Right ventricle myocardium superior (tissue), 1 donor: ENCODE results near the gene SND1. TPM values are rescaled to one million over a fixed set of nuclear protein-coding genes. Genes with fewer than 3 reads are reported as not detected.

Source experiments
- ATAC-seq: fragments of 200-7000 bp; cut with Tn5 transposase; one replicate; pipeline ENCODE4 v1.9.1; 2020; ENCODE audit warnings: mild to moderate bottlenecking; ENCODE audit not compliant: poor library complexity
- DNase-seq: peaks from one replicate; pipeline ENCODE4 v3.0.0-alpha.2; 2020
- intact Hi-C: fragments of 100-400 bp; cut with DNase I; formaldehyde crosslinking; loops from one replicate; pipeline ENCODE4 v1.11.2; 2022
- total RNA-seq: library from RNA; stranded (reverse); fragmentation: NEBNext Ultra II Directional; extraction: Animal tissue kit (Norgen Biotek cat#: 25700); gene quantifications from one replicate; pipeline ENCODE4 v1.2.1, GENCODE V29; 2021
- donor health status: DM: no; HTN: yes; CAD: no; lungs with severe emphysema.

Gene SND1
- total RNA-seq, 1 donor from 2014 or later, result 81.9 TPM

GRCh38 chr7:127887631-127888030 is 235.6 kb downstream of the SND1 start:
- intact Hi-C loops, result no loop called here
- DNase-seq (no peak), ATAC-seq (no peak)

DNA sequence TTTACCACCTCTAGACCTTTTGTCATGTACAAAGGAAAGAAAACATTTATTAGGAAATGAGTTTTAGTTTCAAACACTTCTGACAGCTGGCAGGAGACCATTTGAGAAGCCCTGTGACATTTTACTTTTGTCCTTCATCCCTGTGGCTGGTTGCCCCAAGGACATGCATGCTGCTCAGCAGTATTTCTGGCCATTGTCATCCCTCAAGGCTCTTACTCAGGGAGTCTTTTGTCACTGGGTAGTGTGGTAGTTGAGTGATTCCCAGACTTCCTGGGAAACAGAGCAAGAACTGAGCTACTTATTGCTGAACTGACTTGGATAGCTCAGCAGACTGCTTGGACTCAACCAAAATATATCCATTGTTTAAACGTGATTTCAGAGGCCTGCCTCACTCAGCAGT is 236.4 kb downstream of the SND1 start:
- ATAC-seq (no peak), DNase-seq (no peak)
- intact Hi-C loops, result no loop called here

GRCh38 chr7:127888825-127889224 is 236.8 kb downstream of the SND1 start:
- no peak for DNase-seq
- intact Hi-C loops, result no loop called here
- ATAC-seq, result no peak

DNA sequence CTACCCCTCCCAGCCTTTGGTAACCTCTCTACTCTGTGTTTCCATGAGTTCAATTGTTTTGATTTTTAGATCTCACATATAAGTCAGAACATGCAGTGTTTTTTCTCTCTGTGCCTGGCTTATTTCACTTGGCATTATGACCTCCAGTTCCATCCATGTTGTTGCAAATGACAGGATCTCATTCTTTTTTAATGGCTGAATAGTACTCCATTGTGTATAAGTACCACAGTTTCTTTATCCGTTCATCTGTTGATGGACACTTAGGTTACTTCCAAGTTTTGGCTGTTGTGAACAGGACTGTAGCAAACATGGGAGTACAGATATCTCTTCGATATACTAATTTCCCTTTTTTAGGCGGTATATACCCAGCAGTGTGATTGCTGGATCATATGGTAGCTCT is 237.7 kb downstream of the SND1 start:
- DNase-seq (no peak), ATAC-seq (no peak)
- intact Hi-C loops, result no loop called here

- intact Hi-C loops, result no loop called here
- DNase-seq (no peak), ATAC-seq (no peak)
These were observed 238.7 kb downstream of the SND1 start for GRCh38 chr7:127890726-127891125.

GRCh38 chr7:127891144-127891543 is 239.2 kb downstream of the SND1 start:
- no peak for DNase-seq
- no peak for ATAC-seq
- intact Hi-C loops, result no loop called here

DNA sequence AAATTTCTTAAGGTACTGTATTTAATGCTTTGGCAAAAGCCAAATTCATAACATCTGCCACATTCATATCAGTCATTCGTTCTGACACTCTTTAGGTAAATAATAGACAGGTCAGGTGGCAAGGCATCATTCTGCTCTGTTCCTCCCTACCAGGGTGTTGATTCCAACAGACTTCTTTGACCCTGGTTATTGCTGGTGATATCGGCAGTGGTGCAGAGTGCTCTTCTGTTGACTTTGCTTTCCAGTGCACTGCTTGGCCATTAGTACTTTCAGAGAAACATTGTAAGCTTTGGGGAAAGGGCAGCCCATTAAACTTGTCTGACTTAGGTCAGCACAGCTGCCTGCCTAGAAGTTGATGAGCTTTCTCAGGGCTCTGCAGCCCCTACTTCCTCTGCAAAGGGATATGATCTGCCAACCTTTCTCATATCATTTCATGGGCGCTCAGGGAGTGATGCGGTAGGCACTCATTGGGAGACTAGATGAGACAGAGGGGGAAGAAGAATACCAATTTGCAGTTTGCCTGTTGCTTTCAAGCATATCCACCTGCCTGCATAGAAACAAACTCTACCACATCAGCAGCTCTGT is 240.0 kb downstream of the SND1 start:
- DNase-seq (no peak), ATAC-seq (no peak)
- intact Hi-C loops, result no loop called here

DNA sequence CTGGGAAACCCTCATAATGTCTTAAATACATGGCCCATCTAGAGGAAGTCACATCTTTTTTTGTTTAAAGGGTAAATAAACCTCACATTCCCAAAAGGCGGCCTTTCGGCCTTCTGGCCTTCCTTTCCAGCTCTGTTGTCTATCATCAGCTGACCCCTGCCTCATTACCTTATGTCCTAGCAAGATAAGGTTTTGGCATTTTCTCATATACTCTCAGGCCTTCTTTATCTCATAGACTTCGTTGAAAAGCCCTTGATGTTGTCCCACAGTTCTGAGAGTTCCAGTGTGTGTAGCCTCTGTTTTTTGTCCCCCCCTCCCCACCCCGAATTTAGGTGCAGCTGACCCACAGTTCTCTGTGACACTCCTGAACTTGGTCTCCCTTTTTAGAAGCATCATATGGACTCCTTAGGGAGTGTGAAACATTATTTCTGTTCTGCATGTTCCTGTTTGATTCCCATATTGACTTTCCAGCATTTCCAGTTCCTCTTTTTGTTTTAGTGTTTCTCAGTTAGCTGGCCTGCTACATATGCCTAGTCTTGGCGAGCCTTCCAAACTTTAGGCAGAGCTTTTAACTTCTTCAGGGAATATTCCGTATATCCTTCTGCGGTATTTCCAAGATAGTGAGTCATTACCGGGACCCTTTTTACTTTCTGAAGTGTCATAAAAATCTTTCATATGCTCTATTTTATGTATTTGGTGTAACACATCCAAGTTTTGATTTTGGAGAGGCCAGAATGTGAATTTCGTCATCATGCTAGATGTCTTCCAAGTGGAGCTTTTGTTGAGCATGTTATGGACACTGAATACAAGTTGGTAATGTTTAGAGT is 240.7 kb downstream of the SND1 start:
- ATAC-seq, result no peak
- no peak for DNase-seq
- intact Hi-C loops, result no loop called here

DNA sequence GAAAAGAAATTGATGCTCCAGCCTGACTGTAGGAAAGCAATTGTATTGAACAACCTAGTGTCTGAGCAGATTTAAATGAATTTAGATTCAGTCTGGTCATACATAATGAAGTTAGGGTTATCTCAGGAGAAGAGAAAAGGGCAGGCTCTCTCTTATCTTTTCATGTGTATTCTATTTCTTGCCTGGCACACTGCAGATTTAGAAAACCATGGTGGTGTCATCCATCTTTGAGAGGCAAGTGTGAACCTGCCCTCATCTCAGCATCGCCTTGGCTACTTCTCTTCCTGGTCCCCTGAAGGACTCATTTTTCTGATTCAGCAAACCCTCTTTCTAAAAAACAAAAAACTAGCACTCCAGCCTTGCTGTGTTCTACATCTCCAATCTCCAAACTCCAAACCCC is 241.6 kb downstream of the SND1 start:
- DNase-seq (no peak), ATAC-seq (no peak)
- intact Hi-C loops, result no loop called here

DNA sequence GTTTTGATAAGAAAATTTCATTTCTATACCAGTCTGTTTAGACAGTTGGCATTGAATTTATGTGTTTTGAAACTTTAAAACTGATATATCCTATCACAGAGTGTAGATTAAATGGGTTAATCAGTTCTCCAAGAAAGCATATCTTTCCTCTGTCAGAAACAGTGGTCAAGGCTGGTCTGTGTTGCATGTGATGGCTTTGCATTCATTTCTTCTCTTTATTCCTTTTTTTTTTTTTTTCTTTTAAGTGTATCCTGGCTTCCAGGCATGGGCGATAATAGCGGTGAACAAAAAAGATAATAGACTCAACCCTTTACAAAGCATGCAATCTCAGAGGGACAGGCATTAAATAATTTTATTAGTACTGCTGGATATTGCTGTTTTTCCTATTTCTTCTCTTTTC is 242.6 kb downstream of the SND1 start:
- DNase-seq, result no peak
- ATAC-seq, result no peak
- intact Hi-C loops, result no loop called here

- no peak for DNase-seq
- ATAC-seq, result no peak
- intact Hi-C loops, result no loop called here
These were observed 243.4 kb downstream of the SND1 start for GRCh38 chr7:127895360-127895759.

GRCh38 chr7:127895814-127896280 is 243.9 kb downstream of the SND1 start:
- intact Hi-C loops, result no loop called here
- no peak for DNase-seq
- no peak for ATAC-seq

GRCh38 chr7:127896659-127897058 is 244.7 kb downstream of the SND1 start:
- intact Hi-C loops, result no loop called here
- no peak for DNase-seq

GRCh38 chr7:127897704-127898454 is 245.9 kb downstream of the SND1 start:
- DNase-seq (no peak), ATAC-seq (no peak)
- intact Hi-C loops, result no loop called here

More at GRCh38 chr7:127896659-127897058, 244.7 kb downstream of the SND1 start:
- ATAC-seq, result no peak

- no peak for ATAC-seq
- intact Hi-C loops, result no loop called here
- DNase-seq, result no peak
These were observed 247.4 kb downstream of the SND1 start for GRCh38 chr7:127899411-127899810.

DNA sequence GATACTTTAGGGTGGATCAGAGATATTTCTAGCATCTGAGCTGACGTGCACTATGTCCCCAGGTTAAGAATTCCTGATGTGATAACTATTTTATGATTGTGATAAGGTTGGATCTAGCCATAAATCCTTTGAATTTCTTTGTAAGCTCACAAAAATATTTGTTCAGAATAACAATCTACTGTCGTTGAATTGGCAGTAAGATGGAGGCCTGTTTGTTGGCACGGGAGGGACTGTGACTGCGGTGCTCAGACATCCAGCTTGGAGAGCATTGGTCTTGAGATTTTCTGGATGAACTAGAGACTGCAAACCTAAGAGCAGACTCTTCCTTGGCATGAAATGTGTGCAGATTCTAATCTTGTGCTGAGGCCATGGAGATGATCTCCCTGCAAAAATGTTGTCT is 248.1 kb downstream of the SND1 start:
- intact Hi-C loops, result no loop called here
- DNase-seq (no peak), ATAC-seq (no peak)

- ATAC-seq, result no peak
- DNase-seq, result no peak
- intact Hi-C loops, result no loop called here
These were observed 249.0 kb downstream of the SND1 start for GRCh38 chr7:127900732-127901685.

DNA sequence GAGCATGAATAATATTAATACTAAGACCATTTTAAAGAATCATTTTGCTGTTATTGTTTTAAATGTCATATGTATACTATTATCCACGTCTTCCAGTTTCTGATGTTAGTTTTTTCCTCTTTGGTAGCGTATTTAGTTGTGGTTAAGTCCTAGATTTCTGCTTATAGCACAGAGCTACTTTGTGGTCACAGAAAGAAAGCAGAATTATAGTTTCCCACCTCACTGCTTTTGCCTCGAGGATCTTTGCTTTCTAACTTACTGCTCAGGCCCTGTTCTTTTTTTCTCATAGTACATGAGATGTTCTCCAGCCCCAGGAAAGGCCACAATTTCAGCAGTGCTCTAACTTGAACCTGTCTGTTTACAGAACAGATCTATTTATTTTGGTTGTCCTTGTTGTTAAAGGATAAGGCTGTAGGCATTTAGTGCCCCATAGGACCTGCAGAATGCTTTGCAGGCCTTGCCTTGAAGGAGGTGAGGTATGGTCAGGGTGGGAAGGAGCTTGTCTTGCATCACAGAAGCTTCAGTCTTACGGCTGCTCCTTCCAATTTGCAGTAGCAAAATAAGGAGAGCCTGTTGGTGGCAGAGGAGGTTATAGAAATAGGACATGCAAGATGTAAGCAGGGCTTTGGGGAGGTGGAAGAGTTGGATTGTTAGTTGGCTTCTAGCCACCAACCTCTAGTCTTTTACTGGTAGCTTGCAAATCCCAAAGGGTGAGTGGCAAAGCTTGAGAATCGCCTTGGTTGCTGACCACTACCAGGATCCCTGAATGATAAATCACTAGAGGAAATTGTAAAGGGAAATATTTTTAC is 250.1 kb downstream of the SND1 start:
- intact Hi-C loops, result no loop called here
- no peak for ATAC-seq
- no peak for DNase-seq
